ENCODE results near the gene GABRG1. TPM values are rescaled to one million over a fixed set of nuclear protein-coding genes. Genes with fewer than 3 reads are reported as not detected.

Gene GABRG1
- total RNA-seq, 1 donor from 2014 or later, result not detected

DNA sequence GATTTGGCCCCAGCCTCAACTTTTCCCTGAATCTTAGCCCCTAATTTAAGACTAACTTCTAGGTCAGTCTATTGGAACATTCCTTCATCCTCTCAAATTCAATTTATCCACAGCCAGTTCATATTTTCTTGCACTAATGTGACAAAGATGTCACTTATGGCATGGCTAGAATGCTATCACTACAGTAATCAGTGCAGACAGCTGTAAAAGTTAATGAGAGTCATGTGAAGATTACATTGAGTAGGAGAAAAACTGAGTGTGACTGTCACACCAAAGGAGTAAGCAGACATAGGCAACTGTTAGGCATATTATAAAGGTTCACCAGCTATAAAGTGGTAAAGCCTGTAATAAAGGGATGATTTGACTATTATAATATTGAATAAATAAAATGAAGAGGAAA is 42.6 kb downstream of the GABRG1 start:
- Mint-ChIP-seq H3K27me3 (no peaks in the 10 kb centered on the region), H3K4me3 (no peak overlapping the region), H3K9me3 (peaks cover 3% of the 10 kb centered on the region), H3K4me1 (no peaks in the 10 kb centered on the region), H3K36me3 (ENCODE audit: low read depth) (no peaks in the 10 kb centered on the region), H3K27ac (no peak overlapping the region)
- TF ChIP-seq, protein P1, sequence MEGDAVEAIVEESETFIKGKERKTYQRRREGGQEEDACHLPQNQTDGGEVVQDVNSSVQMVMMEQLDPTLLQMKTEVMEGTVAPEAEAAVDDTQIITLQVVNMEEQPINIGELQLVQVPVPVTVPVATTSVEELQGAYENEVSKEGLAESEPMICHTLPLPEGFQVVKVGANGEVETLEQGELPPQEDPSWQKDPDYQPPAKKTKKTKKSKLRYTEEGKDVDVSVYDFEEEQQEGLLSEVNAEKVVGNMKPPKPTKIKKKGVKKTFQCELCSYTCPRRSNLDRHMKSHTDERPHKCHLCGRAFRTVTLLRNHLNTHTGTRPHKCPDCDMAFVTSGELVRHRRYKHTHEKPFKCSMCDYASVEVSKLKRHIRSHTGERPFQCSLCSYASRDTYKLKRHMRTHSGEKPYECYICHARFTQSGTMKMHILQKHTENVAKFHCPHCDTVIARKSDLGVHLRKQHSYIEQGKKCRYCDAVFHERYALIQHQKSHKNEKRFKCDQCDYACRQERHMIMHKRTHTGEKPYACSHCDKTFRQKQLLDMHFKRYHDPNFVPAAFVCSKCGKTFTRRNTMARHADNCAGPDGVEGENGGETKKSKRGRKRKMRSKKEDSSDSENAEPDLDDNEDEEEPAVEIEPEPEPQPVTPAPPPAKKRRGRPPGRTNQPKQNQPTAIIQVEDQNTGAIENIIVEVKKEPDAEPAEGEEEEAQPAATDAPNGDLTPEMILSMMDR (IDR thresholded peaks at IDR 0.05), result no peak
- ChIA-PET POLR2A (no interaction called here), CTCF (no interaction called here)
- ATAC-seq (ENCODE audit: low read depth), result no peak
- intact Hi-C loops (cut with micrococcal nuclease), result no loop called here
- DNase-seq, result no peak

DNA sequence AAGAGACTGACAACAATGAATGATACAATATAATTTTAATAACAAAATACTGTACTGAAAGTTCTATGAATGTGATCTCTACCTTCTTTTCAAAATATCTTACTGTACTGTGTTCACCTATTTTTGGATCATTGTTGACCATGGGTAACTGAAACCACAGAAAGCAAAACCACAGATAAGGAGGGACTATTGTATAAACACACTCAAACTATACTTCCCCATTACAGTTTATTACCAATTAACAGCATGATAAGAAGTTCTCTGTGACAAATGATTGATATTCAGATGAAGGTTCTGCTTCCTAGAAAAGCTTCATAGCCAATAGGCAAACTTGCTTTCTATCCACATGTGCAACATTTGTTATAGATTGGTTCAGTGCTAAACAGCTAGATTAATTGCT is 50.1 kb downstream of the GABRG1 start:
- H3K27me3 Mint-ChIP-seq, result no peaks in the 10 kb centered on the region
- no peaks in the 10 kb centered on the region for H3K36me3 Mint-ChIP-seq (ENCODE audit: low read depth)
- ChIA-PET CTCF (no interaction called here), POLR2A (no interaction called here)
- DNase-seq, result no peak
- H3K27ac Mint-ChIP-seq, result no peak overlapping the region
- no peak for ATAC-seq (ENCODE audit: low read depth)
- no peak overlapping the region for H3K4me3 Mint-ChIP-seq
- TF ChIP-seq, protein P1 (IDR thresholded peaks at IDR 0.05), result no peak
- peaks cover 2% of the 10 kb centered on the region for H3K4me1 Mint-ChIP-seq
- H3K9me3 Mint-ChIP-seq, result no peaks in the 10 kb centered on the region
- intact Hi-C loops (cut with micrococcal nuclease), result no loop called here

DNA sequence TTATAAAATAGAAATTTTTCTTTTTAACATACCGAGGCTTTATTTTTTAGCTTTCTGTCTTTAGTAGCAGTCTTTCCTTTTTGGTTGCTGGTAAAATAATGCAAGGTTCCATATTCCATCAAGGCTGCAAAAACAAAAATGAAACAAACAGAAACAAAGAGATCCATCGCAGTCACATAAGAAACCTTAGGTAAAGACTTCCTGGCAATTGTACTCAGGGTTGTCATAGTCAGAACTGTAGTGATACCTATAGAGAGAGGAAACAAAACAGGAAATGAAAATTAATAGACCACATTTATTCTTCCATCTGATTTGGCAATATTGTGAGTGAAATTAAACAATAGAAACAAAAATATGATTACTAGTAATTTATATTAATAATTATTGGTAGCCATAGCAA is 72.5 kb downstream of the GABRG1 start:
- DNase-seq (no peak), ATAC-seq (ENCODE audit: low read depth) (no peak)
- no peaks in the 10 kb centered on the region for H3K27me3 Mint-ChIP-seq
- H3K4me1 Mint-ChIP-seq, result no peaks in the 10 kb centered on the region
- H3K27ac Mint-ChIP-seq, result no peak overlapping the region
- no peaks in the 10 kb centered on the region for H3K36me3 Mint-ChIP-seq (ENCODE audit: low read depth)
- TF ChIP-seq, protein P1 (IDR thresholded peaks at IDR 0.05), result no peak
- ChIA-PET POLR2A (no interaction called here), CTCF (no interaction called here)
- intact Hi-C loops (cut with micrococcal nuclease), result no loop called here
- H3K4me3 Mint-ChIP-seq, result no peak overlapping the region
- H3K9me3 Mint-ChIP-seq, result peaks cover 9% of the 10 kb centered on the region

DNA sequence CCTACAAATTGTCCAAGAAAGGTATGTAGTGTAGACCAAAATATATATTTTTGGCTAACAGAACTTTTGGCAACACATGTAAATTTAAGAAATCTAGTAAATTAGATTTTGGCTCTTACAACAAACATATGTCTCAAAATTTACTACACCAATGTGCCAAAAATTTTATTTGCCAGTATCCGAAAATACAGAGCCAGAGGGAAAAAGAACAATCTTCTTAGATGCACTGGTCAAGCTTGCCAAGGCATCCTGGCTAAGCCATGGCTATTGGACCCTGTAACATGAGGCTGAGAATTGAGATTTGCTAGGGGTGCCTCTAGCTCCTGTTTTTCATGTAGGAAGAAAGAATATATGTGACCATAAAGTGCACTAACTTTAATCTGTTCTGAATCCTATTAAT is 91.8 kb downstream of the GABRG1 start:
- no peaks in the 10 kb centered on the region for H3K4me1 Mint-ChIP-seq

DNA sequence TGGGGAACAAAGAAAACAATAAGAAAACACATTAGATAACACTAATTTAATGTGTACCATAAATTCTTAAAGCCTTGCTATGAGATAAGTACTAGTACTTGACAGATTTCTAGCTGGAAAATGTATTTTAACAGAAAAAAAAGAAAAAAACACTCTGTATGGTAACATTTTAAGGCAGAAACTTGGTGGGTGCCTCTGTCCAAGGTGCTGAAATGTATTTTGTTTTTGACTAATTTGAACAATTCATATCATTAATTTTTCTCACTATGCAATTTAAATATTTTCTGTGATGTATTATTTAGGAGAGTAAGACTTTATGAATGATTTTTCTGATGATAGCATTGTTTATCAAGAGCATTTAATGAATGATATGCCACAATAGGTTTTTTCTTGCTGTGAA is 107.5 kb downstream of the GABRG1 start:
- Mint-ChIP-seq H3K4me1 (no peaks in the 10 kb centered on the region), H3K4me3 (no peak overlapping the region), H3K9me3 (peaks cover 5% of the 10 kb centered on the region), H3K27me3 (no peaks in the 10 kb centered on the region), H3K27ac (no peak overlapping the region), H3K36me3 (ENCODE audit: low read depth) (no peaks in the 10 kb centered on the region)
- intact Hi-C loops (cut with micrococcal nuclease), result no loop called here
- DNase-seq, result no peak
- TF ChIP-seq, protein P1 (IDR thresholded peaks at IDR 0.05), result no peak
- ATAC-seq (ENCODE audit: low read depth), result no peak
- ChIA-PET CTCF (no interaction called here), POLR2A (no interaction called here)

More for the DNA sequence above, 91.8 kb downstream of the GABRG1 start:
- no peak for ATAC-seq (ENCODE audit: low read depth)
- H3K4me3 Mint-ChIP-seq, result no peak overlapping the region
- H3K27ac Mint-ChIP-seq, result no peak overlapping the region
- H3K36me3 Mint-ChIP-seq (ENCODE audit: low read depth), result no peaks in the 10 kb centered on the region
- intact Hi-C loops (cut with micrococcal nuclease), result no loop called here
- CTCF ChIA-PET, result no interaction called here
- TF ChIP-seq, protein P1 (IDR thresholded peaks at IDR 0.05), result no peak
- POLR2A ChIA-PET, result no interaction called here
- peaks cover 5% of the 10 kb centered on the region for H3K9me3 Mint-ChIP-seq
- no peaks in the 10 kb centered on the region for H3K27me3 Mint-ChIP-seq
- no peak for DNase-seq

Data from activated B cell treated with CpG ODN at 0.5 μM for 24 hours (primary cell).